NCI-H2196 treated with DMSO at 0.1 percent for 48 hours (cell line): ENCODE measurements around the gene SPACA9.

Source experiments
- DNase-seq: peaks from one replicate; lab custom pipeline; 2025; ENCODE audit not compliant: unreplicated experiment; lab: John Stamatoyannopoulos, UW

The SPACA9 gene

DNA sequence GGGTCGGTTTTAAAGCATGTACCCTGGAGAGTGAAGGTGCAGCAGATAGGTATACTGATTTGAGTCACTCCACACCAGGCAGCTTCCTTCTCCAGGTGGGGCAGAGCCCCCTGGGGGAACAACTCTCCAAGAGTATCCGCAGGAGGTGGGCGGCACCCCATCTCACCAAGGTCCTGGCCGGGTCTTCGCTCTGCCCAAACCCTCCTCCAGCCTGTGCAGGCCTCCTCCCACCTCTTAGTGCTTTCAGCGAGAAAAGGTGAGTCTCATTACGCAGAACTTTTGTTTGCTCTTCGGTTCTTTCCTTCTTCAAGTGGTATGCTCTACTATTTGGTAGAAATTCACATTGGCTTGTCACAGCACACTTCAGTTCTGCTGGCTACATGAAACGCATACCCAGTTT lies 13.7 kb downstream of the SPACA9 start:
- DNase-seq = no peak

DNA sequence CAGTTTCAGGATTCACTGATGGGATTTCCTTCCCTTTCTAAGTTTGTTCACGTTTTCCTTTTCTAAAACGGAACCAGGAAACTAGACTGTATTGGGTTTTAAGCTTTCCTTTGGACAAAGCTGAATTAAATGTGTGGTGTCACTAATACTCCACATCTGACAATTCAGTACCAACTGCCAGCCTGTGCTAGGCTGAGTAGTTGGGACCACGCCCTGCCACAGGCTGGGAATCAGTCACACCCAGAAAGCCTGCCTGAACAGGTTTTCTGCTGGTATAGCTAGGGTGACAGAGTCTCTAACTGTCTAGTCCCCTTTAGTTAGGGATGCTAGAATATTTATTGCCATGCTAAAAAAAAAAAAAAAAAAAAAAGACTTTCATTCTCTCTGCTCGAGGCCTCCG lies 15.6 kb downstream of the SPACA9 start:
- no peak for DNase-seq

DNA sequence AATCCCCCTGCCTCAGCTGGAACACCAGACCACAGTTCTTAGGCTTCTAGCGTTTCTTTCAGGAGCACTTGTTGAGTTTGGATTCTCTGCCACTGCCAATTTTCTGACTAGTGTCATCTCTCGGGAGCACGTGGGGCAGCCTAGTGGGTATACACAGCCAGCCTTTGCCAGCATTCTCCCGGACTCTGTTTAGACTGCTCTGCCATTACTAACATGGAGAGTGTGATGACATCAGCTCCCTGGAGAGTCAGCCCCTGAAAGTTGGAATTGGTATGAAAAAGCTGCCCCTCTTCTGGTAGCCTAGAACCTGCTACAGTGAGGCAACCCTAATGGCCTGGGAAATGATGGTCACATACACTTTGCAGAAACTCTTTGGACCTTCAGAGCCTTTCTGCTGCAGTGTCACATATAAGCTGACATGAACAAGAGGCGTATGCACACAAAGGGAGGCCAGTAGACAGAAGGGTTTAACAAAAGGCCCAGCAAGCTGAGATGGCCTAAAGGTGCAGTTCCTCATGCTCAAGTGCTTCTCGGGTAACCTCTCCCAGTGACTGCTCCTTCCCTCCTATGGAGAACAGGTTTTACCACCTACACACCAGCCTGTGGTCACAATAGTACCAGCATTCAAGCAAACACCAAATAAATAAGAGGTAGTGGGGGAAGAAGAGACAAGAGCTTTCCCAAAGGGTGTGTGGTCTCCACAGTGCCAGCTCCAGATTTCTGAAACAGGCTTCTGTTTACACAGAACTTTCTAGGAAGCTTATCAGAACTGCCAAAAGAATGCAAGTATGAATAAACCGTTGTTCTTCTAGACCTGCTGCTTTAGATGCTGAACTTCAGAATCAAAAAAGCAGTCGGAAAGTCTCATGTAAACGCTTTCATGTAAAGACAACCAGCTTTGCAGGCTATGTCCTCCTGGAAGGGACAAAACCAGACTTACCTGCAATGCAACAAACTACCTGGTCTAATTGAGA lies 16.5 kb downstream of the SPACA9 start:
- peak; percentile 34 for DNase-seq

DNA sequence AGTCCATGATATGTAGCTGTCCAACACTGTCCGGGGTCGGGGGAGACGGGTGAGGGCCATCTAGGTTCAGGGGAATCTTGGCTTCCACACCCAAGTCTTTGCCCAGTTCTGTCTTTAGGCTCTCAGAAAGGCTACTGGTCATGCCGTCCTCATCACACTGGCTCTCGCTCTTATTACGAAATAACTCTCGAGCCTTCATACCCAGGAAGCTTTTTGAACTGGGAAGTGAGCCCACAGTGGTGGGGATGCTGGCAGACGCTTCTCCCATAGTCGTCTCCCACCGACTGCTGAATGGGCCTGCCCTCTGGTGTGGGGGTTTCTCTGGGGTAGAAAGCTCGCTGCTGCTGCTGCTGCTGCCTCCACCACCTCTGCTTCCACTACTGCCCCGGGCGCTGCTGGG lies 17.6 kb downstream of the SPACA9 start:
- no peak for DNase-seq

DNA sequence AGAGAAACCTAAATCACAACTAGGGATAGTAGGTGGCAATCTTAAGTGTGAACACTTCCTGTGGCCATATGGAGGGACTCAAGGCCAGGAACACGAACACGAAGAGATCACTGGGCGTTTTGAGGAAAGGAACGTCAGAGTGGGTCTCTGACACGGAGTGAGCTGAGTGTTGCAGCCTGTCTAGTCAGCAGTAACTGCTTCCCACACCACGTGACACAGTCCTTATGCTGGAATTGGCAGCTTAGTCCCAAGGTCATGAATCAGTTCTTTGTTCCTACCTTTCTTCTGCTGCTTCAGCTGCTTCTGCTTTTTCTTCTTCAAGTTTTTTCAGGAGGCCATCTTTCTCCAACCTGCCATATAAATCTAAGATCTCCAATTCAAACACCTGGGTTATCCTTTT lies 18.2 kb downstream of the SPACA9 start:
- no peak for DNase-seq

DNA sequence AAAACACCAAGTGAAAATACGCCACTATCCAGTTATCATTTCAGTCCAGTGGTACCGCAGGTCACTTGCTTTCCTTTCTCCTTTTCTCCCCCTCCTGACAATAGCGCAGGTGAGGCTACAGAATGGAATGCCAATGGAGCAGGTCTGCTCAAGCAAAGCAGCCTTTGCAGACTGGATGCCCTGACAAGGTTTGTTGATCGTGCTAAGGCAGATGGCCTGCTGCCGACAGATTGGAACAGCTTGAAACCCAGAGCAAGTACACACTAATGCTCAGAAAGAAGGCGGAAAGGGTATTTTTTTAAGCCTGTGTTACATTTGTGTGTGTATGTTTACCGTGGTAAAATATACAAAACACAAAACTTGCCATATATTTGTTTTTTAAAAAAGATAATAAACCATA lies 19.4 kb downstream of the SPACA9 start:
- DNase-seq = no peak

DNA sequence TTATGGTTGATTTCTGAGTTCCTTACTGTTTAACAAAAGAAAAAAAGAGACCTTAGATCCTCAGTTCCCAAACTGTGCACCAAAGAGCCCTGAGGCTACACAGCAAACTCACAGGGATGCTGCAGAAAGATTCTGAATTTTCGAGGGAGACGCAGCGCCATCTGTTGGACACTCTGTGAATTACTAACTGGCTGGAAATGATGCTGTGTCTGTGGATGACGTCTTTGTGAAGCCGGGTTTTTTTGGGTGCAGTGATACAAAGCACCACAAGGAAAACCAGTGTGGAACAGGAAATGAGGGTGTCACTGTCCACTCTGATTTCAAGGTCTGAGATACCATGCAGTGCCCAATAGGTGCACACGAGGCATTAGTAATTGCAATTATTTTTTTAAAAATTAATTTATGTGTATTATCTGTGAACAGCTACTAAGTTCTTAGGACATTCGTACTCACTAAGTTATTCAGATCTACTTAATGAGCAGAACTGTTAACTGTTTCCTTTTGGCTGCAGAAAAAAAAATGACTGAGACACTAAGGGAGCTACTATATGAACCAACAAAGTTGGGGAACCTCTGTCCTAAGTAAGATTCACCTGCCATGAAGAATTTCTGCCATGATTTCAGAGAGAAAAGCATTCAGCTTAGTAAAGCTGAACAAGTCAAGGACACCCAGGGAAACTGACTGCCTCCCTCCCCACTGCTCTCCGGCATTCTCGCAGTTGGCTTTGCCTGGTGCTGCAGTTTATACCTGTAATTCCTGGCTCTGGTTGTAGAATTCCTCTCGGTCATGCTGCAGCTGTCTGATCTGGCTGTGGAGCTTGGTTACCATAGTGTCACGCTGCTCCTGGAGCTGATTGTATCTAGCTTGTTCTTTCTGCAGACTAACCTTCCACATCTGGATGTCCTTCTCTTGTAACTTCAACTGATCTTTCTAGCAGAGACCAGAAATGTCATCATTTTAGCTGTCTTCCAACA lies 23.4 kb downstream of the SPACA9 start:
- DNase-seq = peak; percentile 60

DNA sequence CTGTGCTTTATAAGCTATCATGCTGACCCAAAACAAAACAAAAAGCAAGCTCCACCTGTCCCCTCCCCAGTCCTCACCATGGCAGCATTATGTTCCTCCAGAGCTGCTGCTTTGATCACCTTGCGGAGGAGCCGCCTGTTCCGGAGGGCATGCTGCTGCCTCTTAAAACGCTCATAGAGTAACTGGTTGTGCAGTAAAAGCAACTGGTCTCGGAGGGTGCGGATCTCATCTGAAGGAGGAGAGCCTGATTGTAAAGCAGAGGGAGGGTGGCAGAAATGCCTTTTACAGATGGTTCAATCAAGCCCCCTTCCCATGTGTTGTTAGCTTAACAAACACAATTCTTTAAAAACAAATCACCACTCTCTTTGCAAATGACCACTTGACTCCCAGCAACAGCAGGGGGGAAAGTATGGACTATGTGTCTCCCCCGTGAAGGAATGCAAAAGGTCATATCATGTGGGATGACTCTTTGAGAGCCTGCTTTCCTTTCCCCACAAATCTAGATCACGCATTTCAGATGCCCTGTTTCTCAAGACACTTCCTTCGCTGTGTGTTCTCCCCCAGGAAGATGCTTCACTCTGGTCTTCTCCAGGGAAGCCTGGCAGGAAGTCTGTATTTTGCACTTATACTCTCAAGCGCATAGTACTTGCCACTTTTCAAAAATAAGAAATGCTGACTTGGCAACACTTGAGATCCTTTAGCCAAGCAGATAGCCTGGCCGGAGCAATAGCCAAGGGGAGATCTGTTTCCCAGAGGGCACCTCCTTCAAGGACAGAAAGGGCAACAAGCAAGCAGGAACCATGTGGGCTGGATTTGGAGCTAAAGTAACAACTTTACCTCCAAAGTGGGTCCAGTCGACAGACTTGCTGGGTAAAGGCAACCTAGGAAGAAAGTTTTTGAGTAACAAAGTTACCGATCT lies 25.1 kb downstream of the SPACA9 start:
- no peak for DNase-seq

DNA sequence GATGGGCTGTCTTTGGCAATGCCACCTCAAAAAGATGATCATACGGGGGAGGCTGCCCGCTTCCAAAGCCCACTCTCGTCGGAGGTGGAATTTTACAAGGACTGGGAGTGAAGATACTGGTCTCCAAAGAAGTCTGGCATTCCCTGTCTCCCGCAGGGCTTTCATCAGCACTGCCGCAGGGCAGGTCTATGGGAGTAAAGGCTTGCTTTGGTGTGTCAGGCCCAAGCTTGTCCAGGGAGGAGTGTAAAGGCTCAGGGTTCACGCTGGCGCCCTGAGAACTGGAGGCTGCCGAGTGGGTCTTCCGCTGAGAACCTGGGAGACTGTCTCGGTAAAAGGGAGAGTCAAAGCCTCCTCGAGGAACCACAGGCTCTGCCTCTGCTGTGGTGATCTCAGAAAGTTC lies 27.0 kb downstream of the SPACA9 start:
- DNase-seq = no peak

DNA sequence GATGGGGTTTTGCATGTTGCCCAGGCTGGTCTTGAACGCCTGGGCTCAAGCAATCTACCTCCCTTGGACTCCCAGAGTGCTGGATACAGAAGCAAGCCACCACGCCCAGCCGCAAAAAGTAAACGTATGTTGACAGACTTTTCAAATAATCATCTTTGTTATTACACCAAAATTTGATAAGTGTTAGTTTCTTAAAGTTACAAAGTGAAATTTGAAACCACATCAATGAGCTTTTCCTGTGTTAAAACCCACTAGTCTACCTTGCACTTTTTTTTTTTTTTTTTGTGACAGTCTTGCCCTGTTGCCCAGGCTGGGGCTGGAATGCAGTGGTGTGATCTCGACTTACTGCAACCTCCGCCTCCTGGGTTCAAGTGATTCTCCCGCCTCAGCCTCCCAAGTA lies 29.9 kb downstream of the SPACA9 start:
- DNase-seq = no peak

DNA sequence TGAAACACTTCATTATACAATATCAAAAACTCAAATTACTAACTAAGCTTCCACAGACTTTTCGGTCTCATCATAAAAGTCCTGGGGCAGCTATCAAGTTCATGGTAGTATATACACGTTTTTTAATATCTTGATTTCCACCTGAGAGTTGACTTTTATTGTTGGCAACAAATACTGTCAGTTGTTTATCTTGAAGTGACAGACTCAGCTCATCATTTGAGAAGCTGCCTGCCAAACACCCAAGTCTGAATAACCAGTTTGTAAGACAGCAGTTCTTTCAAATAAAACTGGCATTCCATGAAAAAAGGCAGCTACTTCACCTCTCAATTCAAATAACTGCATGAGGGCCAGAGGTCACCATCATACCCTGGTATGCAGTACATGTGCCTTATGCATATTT lies 30.6 kb downstream of the SPACA9 start:
- DNase-seq = no peak

DNA sequence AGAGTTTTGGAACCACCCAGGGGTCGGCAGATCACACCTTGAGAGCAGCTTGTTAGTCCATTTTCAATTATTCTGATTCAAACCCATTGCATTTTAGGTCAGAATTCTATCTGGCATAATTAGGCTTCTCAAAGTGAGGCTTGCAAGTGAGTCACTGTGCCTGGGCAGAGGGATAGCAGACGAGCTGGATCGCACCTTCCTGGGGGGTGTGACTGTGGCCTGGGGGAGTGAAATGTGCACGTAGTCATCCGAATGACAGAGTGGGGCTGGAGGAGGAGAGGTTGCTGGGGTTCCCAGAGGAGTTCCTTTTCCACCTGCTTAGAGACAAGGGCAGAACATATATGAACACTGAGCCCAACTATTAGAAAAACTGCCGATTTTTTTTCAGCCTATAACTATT lies 31.7 kb downstream of the SPACA9 start:
- no peak for DNase-seq

DNA sequence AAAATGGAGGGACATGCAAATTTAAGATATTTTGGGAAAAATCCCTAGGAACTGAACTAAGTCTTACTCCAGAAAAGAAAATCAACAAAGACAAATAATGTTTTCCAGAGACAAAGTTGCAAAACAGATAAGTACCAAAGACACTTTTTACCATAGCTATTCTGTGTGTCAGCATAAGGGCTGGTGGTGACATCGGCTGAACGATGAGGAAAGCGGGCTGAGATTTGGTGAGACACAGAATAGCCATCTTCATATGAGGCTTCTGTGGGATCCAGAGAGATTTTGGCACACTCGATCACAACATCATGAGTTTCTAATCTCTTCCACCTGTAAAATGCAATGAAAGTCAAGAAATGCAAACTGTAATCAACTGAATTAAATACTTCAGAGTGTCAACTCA lies 33.4 kb downstream of the SPACA9 start:
- no peak for DNase-seq

DNA sequence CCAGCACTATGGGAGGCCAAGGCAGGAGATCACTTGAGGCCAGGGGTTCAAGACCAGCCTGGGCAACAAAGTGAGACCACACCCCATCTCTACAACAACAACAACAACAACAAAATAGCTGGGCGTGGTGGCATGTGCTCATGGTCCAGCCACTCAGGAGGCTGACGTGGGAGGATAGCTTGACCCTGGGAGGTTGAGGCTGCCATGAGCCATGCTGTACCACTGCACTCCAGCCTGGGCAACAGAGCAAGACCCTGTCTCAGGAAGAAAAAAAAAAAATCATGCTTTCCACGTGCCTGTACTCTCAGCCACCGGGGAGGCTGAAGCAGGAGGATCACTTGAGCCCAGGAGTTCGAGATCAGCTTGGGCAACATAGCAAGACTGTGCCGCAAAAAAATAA lies 36.2 kb downstream of the SPACA9 start:
- no peak for DNase-seq

DNA sequence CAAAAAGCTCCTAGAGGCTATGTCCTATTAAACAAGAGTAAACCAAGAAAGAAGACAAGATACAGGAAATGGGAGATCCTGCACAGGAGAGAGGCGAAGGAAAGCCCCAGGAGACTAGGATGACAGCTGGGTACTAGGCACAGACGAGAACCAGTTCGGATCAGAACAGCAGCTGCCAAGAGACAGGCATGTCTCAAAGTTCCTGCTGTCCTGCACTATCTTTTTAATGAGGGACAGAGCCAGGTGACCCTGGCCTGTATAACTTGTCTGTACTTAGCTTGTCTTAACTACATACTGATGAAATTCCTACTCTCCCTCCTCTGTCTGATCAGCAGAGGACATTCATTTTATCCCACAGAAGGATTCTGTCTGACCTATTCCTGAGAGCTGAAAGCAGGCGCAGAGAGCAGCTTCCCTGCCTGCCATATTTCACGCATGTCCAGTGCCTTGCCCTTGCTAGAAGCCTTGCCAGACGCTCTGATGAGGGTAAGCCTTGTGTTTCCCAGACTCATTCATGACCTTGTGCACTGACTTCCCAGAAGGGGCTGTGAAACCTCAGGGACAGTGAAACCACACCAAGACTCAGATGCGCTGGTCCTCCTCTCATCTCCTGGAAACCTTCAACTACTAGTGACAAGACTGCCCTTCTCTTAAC lies 41.0 kb downstream of the SPACA9 start:
- no peak for DNase-seq

DNA sequence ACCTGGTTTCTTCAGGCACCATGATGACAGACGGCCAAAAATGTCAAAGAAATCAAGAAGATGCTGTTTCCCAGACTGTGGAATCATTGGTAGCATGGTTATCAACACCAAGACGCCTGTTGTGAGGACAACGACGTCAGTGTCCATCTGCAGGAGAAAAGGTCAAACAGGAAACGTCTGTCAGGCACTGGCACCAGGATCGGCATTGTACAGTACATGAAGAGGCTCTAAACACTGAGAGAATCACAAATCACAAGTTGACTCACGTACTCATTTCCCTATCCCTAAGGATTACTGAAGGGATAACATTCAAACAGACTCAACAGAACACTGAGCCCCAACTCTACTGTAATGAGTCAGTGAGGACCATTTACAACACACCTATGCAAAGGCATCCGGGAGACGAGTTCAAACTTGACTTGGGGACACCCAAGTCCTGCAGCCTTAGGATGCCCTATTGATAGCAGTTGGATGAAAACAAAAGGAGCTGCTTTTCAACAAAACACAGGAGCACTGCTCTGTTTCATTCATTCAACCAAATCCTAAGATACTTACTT lies 44.7 kb downstream of the SPACA9 start:
- DNase-seq = no peak

DNA sequence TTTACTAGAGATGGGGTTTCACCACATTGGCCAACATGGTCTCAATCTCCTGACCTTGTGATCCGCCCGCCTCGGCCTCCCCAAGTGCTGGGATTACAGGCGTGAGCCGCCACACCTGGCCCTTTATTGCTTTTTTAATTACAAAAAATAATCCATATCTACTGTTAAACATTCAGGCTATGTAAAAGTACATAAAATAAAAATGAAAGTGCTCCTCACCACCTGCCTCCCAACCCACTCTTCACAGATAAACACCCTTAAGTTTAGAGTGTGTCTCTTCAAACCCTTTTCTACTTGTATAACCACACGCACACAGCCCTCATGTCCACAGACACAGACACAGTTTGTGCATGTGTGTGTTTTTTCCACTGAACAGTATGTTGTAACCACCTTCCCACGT lies 49.0 kb downstream of the SPACA9 start:
- DNase-seq = no peak

DNA sequence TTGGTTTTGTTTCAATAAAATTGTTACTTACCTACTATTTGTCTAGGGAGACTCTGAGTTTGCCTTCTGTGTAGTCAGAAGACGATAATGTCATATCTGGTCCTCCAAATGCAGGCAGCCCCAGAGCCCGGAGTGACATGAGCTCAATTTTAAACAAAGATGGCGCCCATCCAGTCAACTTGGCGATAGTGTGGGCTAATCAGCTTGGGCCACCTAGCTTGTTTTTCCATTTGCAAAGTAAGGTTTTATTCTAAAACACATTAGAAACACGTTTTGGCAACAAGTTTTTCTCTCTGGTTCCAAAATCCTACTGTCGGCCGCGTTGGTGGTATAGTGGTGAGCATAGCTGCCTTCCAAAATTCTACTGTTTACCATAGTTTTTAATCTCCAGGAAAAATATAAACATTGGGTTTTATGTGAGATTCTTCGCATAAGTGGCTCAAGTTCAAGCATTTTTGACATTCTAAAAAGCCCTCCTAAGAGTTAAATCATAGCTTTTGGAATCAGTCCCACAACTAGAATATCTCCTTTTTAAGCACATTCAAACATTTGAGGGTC lies 52.6 kb downstream of the SPACA9 start:
- no peak for DNase-seq

DNA sequence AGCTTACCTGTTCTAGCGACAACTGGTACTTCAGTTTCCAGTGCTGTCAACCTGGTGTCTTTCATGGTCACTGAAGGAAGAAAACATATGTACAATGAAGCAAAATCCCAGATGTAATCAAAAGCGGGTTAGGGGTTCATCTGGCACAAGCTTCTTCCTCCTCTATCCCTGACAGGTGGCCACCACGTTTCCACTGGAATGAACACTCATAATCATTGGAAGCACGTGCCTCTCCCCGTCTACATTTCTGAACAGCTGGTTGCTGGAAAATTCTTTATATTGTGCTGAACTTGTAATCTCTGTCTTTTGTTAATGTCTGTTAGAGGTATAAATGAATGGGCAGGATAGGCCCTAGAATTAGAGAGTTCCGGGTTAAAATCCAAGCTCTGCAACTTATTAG lies 56.3 kb downstream of the SPACA9 start:
- DNase-seq = no peak

DNA sequence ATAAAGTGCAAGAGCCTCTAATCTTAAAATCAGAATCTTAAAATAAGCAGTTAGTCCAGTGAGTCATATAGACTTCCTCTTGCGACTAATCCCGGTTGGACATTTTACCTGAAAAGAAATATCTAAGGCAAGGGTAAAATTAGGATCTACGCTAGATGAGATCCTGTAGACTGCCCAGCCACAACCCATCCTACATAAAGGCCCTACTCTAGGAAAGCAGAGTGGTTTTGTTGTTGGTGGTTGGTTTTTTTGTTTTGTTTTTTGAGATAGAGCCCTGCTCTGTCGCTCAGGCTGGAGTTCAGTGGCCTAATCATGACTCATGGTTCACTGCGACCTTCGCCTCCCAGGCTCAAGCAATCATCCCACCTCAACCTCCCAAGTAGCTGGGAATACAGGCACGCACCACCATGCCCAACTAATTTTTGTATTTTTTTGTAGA lies 58.8 kb downstream of the SPACA9 start:
- DNase-seq = no peak
